Peyer's patch (tissue), 4 donors: ENCODE data around the gene ARHGAP26.

ENCODE experiments used
- POLR2A ChIP-seq, 2 donors: fragments of 450-650 bp; IDR thresholded peaks; one replicate each; pipeline ENCODE4 v1.5.1; 2017; ENCODE audit warnings: antibody characterized with exemption in 2 of 2, mild to moderate bottlenecking in 2 of 2, moderate library complexity in 2 of 2
- TF ChIP-seq, protein P1 (sequence below), 6 experiments: fragments of 450-650 bp in 4 of 6; fragments of 200-600 bp in 2 of 6; sonication (generic) in 1 of 6; IDR thresholded peaks; one replicate each; pipeline ENCODE4 v1.5.1; 2017 to 2019; ENCODE audit warnings: antibody characterized with exemption in 6 of 6, mild to moderate bottlenecking in 3 of 6, moderate library complexity in 1 of 6

DNA sequence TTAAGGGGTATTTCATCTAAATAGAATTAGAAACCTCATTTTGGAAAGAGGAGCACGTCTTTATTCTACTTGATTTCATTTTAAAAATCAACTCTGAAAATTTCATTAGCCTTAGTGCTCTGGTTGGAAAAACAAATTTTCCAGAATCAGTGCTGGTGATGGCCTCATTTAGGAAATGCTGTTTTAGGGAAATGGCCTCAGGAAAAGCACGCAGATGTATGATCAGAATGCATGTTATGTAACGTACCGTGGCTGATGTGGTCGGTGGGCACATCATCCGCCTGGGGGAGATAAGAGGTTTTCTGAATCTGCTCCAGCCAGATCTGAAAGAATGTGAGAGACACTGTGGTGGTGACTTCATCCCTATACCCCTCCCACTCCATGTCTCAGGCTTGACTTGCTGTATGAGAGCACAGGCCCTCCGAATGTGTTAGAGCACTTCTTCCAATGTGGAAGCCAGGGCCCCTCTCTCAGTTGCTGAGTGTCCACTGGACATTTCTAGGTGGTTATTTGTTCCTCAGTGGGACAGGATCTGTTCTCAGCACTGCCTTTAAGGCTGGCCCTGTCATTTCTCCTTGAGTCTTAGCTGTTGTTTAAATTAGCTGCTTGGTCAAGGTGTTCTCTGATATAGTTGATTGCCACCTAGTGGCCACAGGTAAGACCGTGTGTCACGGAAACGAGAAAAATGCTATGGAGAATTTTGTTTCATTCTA, 96.5 kb downstream of the ARHGAP26 start:
- TF ChIP-seq POLR2A (IDR thresholded peaks at IDR 0.05): no peak
- TF ChIP-seq, protein P1, sequence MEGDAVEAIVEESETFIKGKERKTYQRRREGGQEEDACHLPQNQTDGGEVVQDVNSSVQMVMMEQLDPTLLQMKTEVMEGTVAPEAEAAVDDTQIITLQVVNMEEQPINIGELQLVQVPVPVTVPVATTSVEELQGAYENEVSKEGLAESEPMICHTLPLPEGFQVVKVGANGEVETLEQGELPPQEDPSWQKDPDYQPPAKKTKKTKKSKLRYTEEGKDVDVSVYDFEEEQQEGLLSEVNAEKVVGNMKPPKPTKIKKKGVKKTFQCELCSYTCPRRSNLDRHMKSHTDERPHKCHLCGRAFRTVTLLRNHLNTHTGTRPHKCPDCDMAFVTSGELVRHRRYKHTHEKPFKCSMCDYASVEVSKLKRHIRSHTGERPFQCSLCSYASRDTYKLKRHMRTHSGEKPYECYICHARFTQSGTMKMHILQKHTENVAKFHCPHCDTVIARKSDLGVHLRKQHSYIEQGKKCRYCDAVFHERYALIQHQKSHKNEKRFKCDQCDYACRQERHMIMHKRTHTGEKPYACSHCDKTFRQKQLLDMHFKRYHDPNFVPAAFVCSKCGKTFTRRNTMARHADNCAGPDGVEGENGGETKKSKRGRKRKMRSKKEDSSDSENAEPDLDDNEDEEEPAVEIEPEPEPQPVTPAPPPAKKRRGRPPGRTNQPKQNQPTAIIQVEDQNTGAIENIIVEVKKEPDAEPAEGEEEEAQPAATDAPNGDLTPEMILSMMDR (IDR thresholded peaks at IDR 0.05): peak; percentile 48 to 95 (median 87)
